MM.1S (cell line): ENCODE data around the gene RSBN1.

Experiments used
- DNase-seq: peaks from one replicate; pipeline ENCODE4 v3.0.0-alpha.2; 2015
- H2AFZ ChIP-seq: fragments of 300-600 bp; sonication (generic); 2 replicates; pipeline ENCODE4 v1.6.0; 2016; ENCODE audit warnings: antibody characterized with exemption, low read length
- H3F3A ChIP-seq: fragments of 300-600 bp; sonication (generic); 2 replicates; pipeline ENCODE4 v1.6.1; 2016; ENCODE audit warnings: mild to moderate bottlenecking, antibody characterized with exemption, low read length, moderate library complexity, mixed read lengths; ENCODE audit not compliant: insufficient read depth
- H3K27ac ChIP-seq: fragments of 300-600 bp; sonication (generic); 2 replicates; pipeline ENCODE4 v1.5.1; 2016; ENCODE audit warnings: mild to moderate bottlenecking, low read length
- H3K27me3 ChIP-seq: fragments of 300-600 bp; sonication (generic); replicated peaks from 2 replicates; pipeline ENCODE4 v1.6.0; 2016; ENCODE audit warnings: low read length; ENCODE audit not compliant: insufficient read depth
- H3K36me3 ChIP-seq: fragments of 300-600 bp; sonication (generic); replicated peaks from 2 replicates; pipeline ENCODE4 v1.6.1; 2016; ENCODE audit warnings: mild to moderate bottlenecking, low read length, mixed read lengths; ENCODE audit not compliant: insufficient read depth
- H3K4me1 ChIP-seq: fragments of 300-600 bp; sonication (generic); 2 replicates; pipeline ENCODE4 v1.6.1; 2016; ENCODE audit warnings: low read length, mixed read lengths
- H3K4me2 ChIP-seq: fragments of 300-600 bp; sonication (generic); 2 replicates; pipeline ENCODE4 v1.6.0; 2016; ENCODE audit warnings: low read depth, low read length
- H3K4me3 ChIP-seq: fragments of 300-600 bp; sonication (generic); 2 replicates; pipeline ENCODE4 v1.5.1; 2016; ENCODE audit warnings: low read length, mixed read lengths
- H3K79me2 ChIP-seq: fragments of 300-600 bp; sonication (generic); 2 replicates; pipeline ENCODE4 v1.6.1; 2016; ENCODE audit warnings: mixed run types, low read length, mixed read lengths
- H3K9ac ChIP-seq: fragments of 300-600 bp; sonication (generic); 2 replicates; pipeline ENCODE4 v1.6.1; 2016; ENCODE audit warnings: low read length, mixed read lengths
- H3K9me2 ChIP-seq: fragments of 300-600 bp; sonication (generic); replicated peaks from 2 replicates; pipeline ENCODE4 v1.6.1; 2016; ENCODE audit warnings: mild to moderate bottlenecking, low read length, mixed read lengths; ENCODE audit not compliant: insufficient read depth
- H3K9me3 ChIP-seq: fragments of 300-600 bp; sonication (generic); replicated peaks from 2 replicates; pipeline ENCODE4 v1.6.1; 2016; ENCODE audit warnings: mild to moderate bottlenecking, low read length, mixed read lengths; ENCODE audit not compliant: insufficient read depth
- H4K20me1 ChIP-seq: fragments of 300-600 bp; sonication (generic); 2 replicates; pipeline ENCODE4 v1.6.1; 2016; ENCODE audit warnings: mild to moderate bottlenecking, low read length, moderate library complexity, mixed read lengths; ENCODE audit not compliant: insufficient read depth
- CTCF ChIP-seq: fragments of 300-600 bp; sonication (generic); IDR thresholded peaks from 2 replicates; pipeline ENCODE4 v1.5.1; 2016; ENCODE audit warnings: antibody characterized with exemption, low read length, mixed read lengths
- EZH2 ChIP-seq: fragments of 300-600 bp; sonication (generic); optimal IDR thresholded peaks from 2 replicates; pipeline ENCODE3; 2017; ENCODE audit warnings: low read depth, mild to moderate bottlenecking, antibody characterized with exemption, low read length, mixed read lengths
- EZH2phosphoT487 ChIP-seq: fragments of 300-600 bp; sonication (generic); IDR thresholded peaks from 2 replicates; pipeline ENCODE4 v1.6.1; 2018; ENCODE audit warnings: antibody characterized with exemption, low read length

RSBN1 gene

GRCh38 chr1:113787663-113788062 lies 24.6 kb downstream of the RSBN1 start:
- no peaks in the 10 kb centered on the region for H3K36me3 ChIP-seq
- no peak overlapping the region for H2AFZ ChIP-seq
- peaks cover 37% of the 10 kb centered on the region for H3K79me2 ChIP-seq
- DNase-seq, result no peak
- no peak overlapping the region for H3K27ac ChIP-seq
- H3K4me3 ChIP-seq, result no peak overlapping the region
- H3K4me2 ChIP-seq, result no peak overlapping the region
- no peaks in the 10 kb centered on the region for H3K9me2 ChIP-seq
- peaks cover 35% of the 10 kb centered on the region for H3K4me1 ChIP-seq
- no peak overlapping the region for H3K9ac ChIP-seq
- peaks cover 26% of the 10 kb centered on the region for H3F3A ChIP-seq
- H4K20me1 ChIP-seq, result no peaks in the 10 kb centered on the region
- H3K27me3 ChIP-seq, result no peaks in the 10 kb centered on the region
- TF ChIP-seq EZH2phosphoT487, result no peak
- no peaks in the 10 kb centered on the region for H3K9me3 ChIP-seq

- Histone ChIP-seq H3K4me2 (no peak overlapping the region; the same call in 1 of the 2 replicates), H3K4me1 (peaks cover 47% of the 10 kb centered on the region), H3K9ac (no peak overlapping the region), H3K79me2 (peaks cover 52% of the 10 kb centered on the region), H2AFZ (no peak overlapping the region), H3K36me3 (no peaks in the 10 kb centered on the region), H3K27me3 (no peaks in the 10 kb centered on the region), H4K20me1 (no peaks in the 10 kb centered on the region), H3F3A (peaks cover 22% of the 10 kb centered on the region), H3K9me2 (no peaks in the 10 kb centered on the region), H3K27ac (no peak overlapping the region), H3K4me3 (no peak overlapping the region), H3K9me3 (no peaks in the 10 kb centered on the region)
- TF ChIP-seq EZH2, result no peak
- TF ChIP-seq EZH2phosphoT487, result no peak
- TF ChIP-seq CTCF, result no peak
- DNase-seq, result peak; percentile 21
Measured at GRCh38 chr1:113786069-113786468, 26.2 kb downstream of the RSBN1 start.

GRCh38 chr1:113784104-113784779 lies 28.0 kb downstream of the RSBN1 start:
- no peak overlapping the region for H2AFZ ChIP-seq
- peak overlapping the region; percentile 64 for H3K4me2 ChIP-seq
- no peaks in the 10 kb centered on the region for H4K20me1 ChIP-seq
- H3K4me3 ChIP-seq, result peak overlapping the region; percentile 33
- peaks cover 59% of the 10 kb centered on the region for H3K79me2 ChIP-seq
- DNase-seq, result peak; percentile 72
- peaks cover 59% of the 10 kb centered on the region for H3K4me1 ChIP-seq
- H3F3A ChIP-seq, result peaks cover 22% of the 10 kb centered on the region
- TF ChIP-seq EZH2 (no peak), EZH2phosphoT487 (no peak), CTCF (no peak)
- peak overlapping the region; percentile 46 for H3K9ac ChIP-seq
- no peaks in the 10 kb centered on the region for H3K27me3 ChIP-seq
- H3K36me3 ChIP-seq, result no peaks in the 10 kb centered on the region
- H3K9me3 ChIP-seq, result no peaks in the 10 kb centered on the region
- no peaks in the 10 kb centered on the region for H3K9me2 ChIP-seq
- H3K27ac ChIP-seq, result peak overlapping the region; percentile 99
